Lung (tissue), 12 donors: ENCODE measurements around the gene SNX4. TPM values are rescaled to one million over a fixed set of nuclear protein-coding genes. Genes with fewer than 3 reads are reported as not detected.

ENCODE experiments used
- ATAC-seq: fragments of 200-7000 bp; cut with Tn5 transposase; one replicate; pipeline ENCODE4 v1.9.1; 2020; ENCODE audit warnings: moderate number of reproducible peaks; ENCODE audit not compliant: insufficient read depth, low FRiP score
- DNase-seq, 3 donors: peaks; one replicate each; pipeline ENCODE4 v3.0.0-alpha.2; 2013 to 2017
- H3K27ac ChIP-seq, 2 donors: one replicate each; pipeline ENCODE4 v1.5.1; 2013; ENCODE audit warnings: mild to moderate bottlenecking in 2 of 2, moderate library complexity in 2 of 2, control low read depth in 1 of 2, inconsistent platforms in 1 of 2, low read depth in 1 of 2, low read length in 1 of 2
- H3K27me3 ChIP-seq, 3 donors: one replicate each; pipeline ENCODE4 v1.5.1; 2013; ENCODE audit warnings: low read length in 2 of 3; ENCODE audit not compliant: control insufficient read depth in 3 of 3, insufficient read depth in 3 of 3
- H3K36me3 ChIP-seq, 4 donors: one replicate each; pipeline ENCODE4 v1.5.1; 2013; ENCODE audit warnings: low read length in 4 of 4, mild to moderate bottlenecking in 1 of 4, moderate library complexity in 1 of 4; ENCODE audit not compliant: control insufficient read depth in 4 of 4, insufficient read depth in 4 of 4
- H3K4me1 ChIP-seq, 5 donors: one replicate each; pipeline ENCODE4 v1.5.1; 2013; ENCODE audit warnings: low read length in 5 of 5, mild to moderate bottlenecking in 2 of 5, moderate library complexity in 1 of 5; ENCODE audit not compliant: control insufficient read depth in 5 of 5, insufficient read depth in 5 of 5
- H3K4me3 ChIP-seq: one replicate; pipeline ENCODE4 v1.5.1; 2013; ENCODE audit warnings: mild to moderate bottlenecking, control low read depth, moderate library complexity
- H3K9ac ChIP-seq, 2 donors: one replicate each; pipeline ENCODE4 v1.5.1; 2013; ENCODE audit warnings: low read length in 2 of 2, control low read depth in 1 of 2; ENCODE audit not compliant: insufficient read depth in 1 of 2
- H3K9me3 ChIP-seq, 4 donors: one replicate each; pipeline ENCODE4 v1.5.1; 2013; ENCODE audit warnings: low read length in 3 of 4, mild to moderate bottlenecking in 1 of 4, moderate library complexity in 1 of 4; ENCODE audit not compliant: control insufficient read depth in 4 of 4, insufficient read depth in 3 of 4
- CTCF ChIP-seq: IDR thresholded peaks from 2 replicates; pipeline ENCODE4 v1.5.1; 2012; ENCODE audit warnings: mild to moderate bottlenecking; ENCODE audit errors: control extremely low read depth, extremely low read depth
- WGBS, 2 donors: extraction: QIAGEN DNeasy Blood & Tissue Kit; methylation state at CpG; one replicate each; pipeline ENCODE4 v1.1.7; 2013; 5-methylcytosine and 5-hydroxymethylcytosine counted together
- polyA plus RNA-seq, 2 donors: library from polyadenylated mRNA; stranded (reverse); fragments of 200-250 nt; gene quantifications; one replicate each; pipeline ENCODE4 v1.2.1, GENCODE V29; 2013
- total RNA-seq, 2 donors: library from RNA; depleted of rRNA in 1 of 2; stranded (reverse); fragments of >200 nt in 1 of 2; gene quantifications; one replicate each; pipeline ENCODE4 v1.2.1, GENCODE V29; 2014 to 2021
- donor health status: control.
- donor health status: control.
- donor health status: Bipolar disorder and iron deficiency.
- donor health status: healthy.
- donor health status: DM: yes; HTN: yes; CAD: no.

SNX4 gene
- total and polyA plus RNA-seq, 4 donors: 19.7 to 67.4 (median 30.7) TPM

- ATAC-seq (no peak), DNase-seq (no peak)
- H3K36me3 ChIP-seq: no peaks in the 10 kb centered on the region
- H3K27ac ChIP-seq: no peak overlapping the region
- no peak overlapping the region for H3K4me3 ChIP-seq
- H3K9me3 ChIP-seq: no peaks in the 10 kb centered on the region
- no peak for TF ChIP-seq CTCF
- peaks cover 0 to 3% (median 0%) of the 10 kb centered on the region in 5 donors for H3K4me1 ChIP-seq
- WGBS, 2 donors: 83 to 90% methylated on average over 7 of the region's 7 CpGs
- no peaks in the 10 kb centered on the region for H3K27me3 ChIP-seq
- H3K9ac ChIP-seq: no peak overlapping the region
Observed at GRCh38 chr3:125436921-125437320, 83.1 kb downstream of the SNX4 start.

GRCh38 chr3:125435231-125435630 is 84.8 kb downstream of the SNX4 start:
- Histone ChIP-seq H3K27me3 (no peaks in the 10 kb centered on the region), H3K4me1 (no peaks in the 10 kb centered on the region), H3K9ac (no peak overlapping the region), H3K36me3 (no peaks in the 10 kb centered on the region), H3K9me3 (no peaks in the 10 kb centered on the region), H3K27ac (no peak overlapping the region), H3K4me3 (no peak overlapping the region)
- whole genome bisulfite sequencing, 2 donors: 96 to 97% methylated on average over 2 of the region's 2 CpGs
- ATAC-seq (no peak), DNase-seq (no peak)
- TF ChIP-seq CTCF: no peak

GRCh38 chr3:125434582-125435011 is 85.4 kb downstream of the SNX4 start:
- ATAC-seq (no peak), DNase-seq (no peak)
- TF ChIP-seq CTCF: no peak
- Histone ChIP-seq H3K27ac (no peak overlapping the region), H3K4me1 (no peaks in the 10 kb centered on the region), H3K4me3 (no peak overlapping the region), H3K36me3 (no peaks in the 10 kb centered on the region), H3K9ac (no peak overlapping the region), H3K27me3 (no peaks in the 10 kb centered on the region), H3K9me3 (peaks cover 0 to 1% (median 0%) of the 10 kb centered on the region in 4 donors)
- 74 to 87% methylated on average over 6 of the region's 6 CpGs for WGBS, 2 donors

- 87 to 97% methylated on average over 6 of the region's 6 CpGs for WGBS, 2 donors
- DNase-seq: no peak
- H3K4me3 ChIP-seq: no peak overlapping the region
- no peaks in the 10 kb centered on the region for H3K36me3 ChIP-seq
- no peaks in the 10 kb centered on the region for H3K27me3 ChIP-seq
- TF ChIP-seq CTCF: no peak
- H3K27ac ChIP-seq: no peak overlapping the region
- no peak for ATAC-seq
- no peaks in the 10 kb centered on the region for H3K4me1 ChIP-seq
- no peak overlapping the region for H3K9ac ChIP-seq
- peaks cover 0 to 1% (median 0%) of the 10 kb centered on the region in 4 donors for H3K9me3 ChIP-seq
Observed at GRCh38 chr3:125433611-125434041, 86.4 kb downstream of the SNX4 start.
